ENCODE measurements around the gene PTPRR.

PTPRR gene

GRCh38 chr12:70670948-70671347 lies 249.6 kb downstream of the PTPRR start:
- DNase-seq: no peak

- no peak for DNase-seq
Observed at GRCh38 chr12:70667253-70667652, 253.3 kb downstream of the PTPRR start.

GRCh38 chr12:70666364-70666763 lies 254.2 kb downstream of the PTPRR start:
- DNase-seq: no peak

DNA sequence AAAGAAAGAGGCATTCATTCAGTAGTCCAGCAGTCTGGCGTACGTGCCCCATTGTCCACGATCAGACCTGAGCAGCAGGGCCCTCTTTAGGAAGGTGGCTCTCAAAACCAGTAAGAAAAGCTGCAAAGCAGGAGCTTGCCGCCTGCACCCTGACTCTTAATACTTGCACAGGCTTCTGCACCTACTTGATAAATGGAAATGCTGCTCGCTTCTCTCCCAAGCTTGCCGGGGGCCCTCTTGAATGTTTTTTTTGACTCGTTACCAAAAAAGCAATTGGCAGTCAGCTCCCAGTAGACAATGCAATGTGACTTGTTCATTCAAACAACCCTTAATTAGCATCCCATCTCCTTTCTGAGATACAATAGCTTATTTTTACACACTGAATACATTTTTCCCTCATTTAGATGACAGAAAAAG lies 256.1 kb downstream of the PTPRR start:
- DNase-seq: no peak

DNA sequence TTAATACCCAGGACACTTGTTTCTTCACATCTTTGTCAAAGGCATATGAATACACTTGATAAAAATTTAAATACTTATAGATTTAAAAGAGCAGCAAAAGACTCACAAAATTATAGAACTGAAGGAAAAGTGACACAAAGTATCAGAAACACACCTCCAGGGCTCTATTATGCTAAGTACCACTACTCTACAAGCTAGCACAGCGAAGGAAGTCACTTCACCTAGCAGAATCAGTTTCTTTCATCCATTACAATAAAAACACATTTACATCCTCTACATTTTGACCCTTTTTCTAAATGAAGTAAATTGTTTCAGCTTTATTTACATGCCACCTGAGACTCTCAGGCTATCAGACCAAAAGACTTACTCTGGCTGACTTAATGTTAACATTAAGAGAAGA lies 256.7 kb downstream of the PTPRR start:
- DNase-seq: no peak

GRCh38 chr12:70661466-70662161 lies 258.9 kb downstream of the PTPRR start:
- DNase-seq: no peak

DNA sequence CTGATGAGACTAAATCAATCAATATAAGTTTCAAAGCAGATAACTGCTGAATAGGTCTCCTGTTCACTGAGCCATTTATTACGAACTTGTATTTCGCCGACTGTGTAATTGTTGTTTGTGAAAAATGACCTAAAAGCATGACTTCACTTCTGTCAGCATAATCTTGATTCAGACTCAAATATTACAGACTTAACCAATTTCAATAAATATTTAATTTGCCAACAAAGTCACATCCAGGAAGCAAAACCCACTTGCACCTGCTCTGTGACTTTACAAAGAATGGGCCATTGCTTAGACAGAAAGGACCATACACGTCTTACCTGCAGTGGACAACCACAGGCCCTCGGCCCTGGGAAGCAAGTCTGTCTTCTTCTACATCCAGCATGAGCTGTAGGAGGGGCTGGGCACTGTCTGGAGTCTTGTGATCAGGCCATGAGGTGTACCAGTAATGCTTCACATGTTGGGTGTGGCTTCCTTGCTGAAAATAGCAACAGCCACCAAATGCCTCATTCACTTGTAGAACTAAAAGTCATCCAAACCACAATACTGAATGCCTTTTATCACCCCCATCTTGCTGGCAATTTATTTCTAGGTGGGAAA lies 259.8 kb downstream of the PTPRR start:
- DNase-seq: no peak

DNA sequence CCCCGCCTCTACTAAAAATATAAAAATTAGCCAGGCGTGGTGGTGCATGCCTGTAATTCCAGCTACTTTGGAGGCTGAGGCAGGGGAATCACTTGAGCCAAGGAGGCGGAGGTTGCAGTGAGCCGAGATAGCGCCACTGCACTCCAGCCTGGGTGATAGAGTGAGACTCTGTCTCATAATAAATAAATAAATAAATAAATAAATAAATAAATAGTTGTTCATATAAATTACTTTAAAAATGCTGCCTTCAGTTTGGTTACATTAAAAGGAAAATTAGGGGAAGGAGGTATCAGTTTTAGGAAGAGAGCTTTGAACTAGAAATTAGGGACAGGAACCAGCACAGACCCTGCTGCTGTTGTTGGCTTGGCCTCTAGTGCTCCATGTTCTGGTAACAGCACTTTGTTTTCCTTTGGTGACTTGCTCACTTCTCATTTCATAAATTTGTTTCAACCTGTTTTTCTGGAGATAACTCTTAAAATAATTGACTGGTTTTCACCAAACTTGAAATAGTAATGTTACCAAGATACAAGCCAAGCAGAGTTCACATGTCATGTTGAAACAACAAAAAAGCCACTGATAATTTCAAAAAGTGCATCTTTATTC lies 260.4 kb downstream of the PTPRR start:
- DNase-seq: no peak

DNA sequence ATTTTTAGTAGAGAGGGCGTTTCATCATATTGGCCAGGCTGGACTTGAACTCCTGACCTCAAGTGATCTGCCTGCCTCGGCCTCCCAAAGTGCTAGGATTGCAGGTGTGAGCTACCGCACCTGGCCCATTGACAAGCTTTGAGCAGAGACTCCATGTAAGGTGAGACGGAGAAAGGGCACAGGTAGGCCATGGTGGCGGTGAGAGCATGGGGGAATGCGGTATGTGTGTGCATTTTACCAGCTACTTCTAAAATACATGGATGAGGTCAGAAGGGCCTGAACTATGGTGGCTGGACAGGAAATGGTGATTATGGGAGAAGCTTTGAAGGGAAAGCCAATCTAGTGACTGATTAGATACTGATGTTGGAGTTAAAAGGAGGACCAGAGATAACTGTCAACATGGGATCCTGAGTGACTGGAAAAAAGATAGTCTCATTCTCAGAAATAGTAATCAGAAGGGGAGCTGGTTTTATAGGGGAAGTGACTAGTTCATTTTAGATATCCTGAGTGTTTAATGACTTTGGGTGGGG lies 261.4 kb downstream of the PTPRR start:
- no peak for DNase-seq

DNA sequence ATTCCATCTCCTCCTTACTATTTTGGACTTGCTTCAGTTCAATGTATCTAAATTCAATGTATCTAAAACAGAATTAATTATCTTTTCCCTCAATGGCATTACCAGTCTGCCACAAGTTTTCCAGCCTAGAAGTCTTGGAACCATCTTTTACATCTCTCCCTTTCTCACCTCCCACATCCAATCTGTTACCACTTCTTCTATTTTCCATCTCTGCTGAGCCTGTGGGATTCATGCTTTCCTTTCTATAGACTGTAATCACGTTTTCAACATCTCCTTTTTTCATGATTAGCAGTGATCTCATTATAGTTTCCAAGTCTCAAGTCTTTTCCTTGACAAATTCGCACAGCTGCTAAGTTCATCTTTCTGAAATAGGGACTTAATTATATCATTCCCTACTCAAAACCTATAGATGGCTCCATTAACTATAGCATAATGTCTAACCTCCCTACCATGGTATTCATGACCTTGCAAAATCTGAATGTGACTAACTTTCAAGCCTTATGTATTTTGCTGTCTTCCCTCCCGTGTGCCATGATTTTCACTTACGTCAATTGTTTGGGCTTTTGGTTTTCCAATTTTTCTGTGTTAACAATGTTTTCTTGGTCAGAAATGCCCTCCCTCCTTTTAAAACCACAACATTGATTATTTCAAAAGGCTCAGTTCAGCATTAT lies 262.8 kb downstream of the PTPRR start:
- DNase-seq: no peak

GRCh38 chr12:70652451-70652850 lies 268.1 kb downstream of the PTPRR start:
- no peak for DNase-seq

- no peak for DNase-seq
Observed at GRCh38 chr12:70648831-70649230, 271.7 kb downstream of the PTPRR start.

DNA sequence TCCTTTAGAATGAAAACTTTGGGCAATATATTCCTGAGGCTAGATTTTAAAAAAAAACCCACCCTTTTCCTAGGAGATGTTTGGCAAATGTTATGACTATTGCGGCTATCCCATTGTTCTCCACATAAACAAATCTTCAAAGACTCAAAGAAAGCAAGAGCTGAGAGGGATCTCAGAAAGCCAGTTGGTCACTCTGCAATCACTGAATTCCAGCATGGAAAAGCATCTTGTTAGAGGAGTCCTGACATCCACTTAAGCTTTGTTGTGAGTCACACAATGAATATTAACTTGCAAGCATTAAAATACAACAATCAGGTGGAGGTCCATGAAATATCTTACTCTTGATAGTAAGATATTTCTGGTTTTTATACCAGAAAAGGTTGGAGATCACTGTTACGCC lies 272.3 kb downstream of the PTPRR start:
- DNase-seq: no peak

- no peak for DNase-seq
Observed at GRCh38 chr12:70646850-70647249, 273.7 kb downstream of the PTPRR start.

GRCh38 chr12:70645494-70646317 lies 274.8 kb downstream of the PTPRR start:
- DNase-seq: no peak

DNA sequence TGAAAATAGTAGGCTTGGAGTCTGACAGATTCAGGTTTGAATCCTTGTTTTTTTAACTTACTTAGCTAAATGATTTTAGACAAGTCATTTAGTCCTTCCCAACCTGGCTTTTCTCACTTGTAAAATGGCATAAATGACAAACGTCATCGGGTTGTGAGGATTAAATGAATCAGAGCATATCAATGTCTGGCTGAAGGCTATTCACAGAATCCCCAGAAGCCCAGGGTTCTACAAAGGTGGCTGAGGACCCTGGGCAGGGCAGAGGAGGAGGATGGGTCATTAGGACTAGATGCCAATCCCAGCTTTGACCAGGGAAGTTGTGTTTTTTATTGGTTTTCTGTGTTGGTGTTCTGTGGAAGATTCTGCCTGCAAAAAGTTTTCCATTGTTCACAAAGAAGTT lies 275.7 kb downstream of the PTPRR start:
- no peak for DNase-seq

DNA sequence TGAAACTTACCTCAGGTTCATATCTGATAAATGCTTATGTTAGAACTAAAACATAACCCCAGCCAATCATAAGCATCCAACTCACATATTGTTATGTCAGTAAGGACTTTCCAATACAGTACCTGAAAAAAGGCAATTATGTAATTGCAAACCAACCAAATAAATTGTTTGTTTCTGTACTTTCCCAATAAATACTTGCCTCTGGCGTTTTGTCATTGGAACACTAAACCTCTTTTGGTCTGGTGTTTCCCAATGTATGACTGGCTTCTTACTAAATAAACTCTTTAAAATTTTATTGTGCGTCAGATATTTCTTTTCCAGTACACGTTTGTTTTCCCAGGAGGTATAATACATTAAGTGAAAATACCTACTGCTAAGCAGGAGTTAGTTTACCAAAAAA lies 276.6 kb downstream of the PTPRR start:
- DNase-seq: no peak

DNA sequence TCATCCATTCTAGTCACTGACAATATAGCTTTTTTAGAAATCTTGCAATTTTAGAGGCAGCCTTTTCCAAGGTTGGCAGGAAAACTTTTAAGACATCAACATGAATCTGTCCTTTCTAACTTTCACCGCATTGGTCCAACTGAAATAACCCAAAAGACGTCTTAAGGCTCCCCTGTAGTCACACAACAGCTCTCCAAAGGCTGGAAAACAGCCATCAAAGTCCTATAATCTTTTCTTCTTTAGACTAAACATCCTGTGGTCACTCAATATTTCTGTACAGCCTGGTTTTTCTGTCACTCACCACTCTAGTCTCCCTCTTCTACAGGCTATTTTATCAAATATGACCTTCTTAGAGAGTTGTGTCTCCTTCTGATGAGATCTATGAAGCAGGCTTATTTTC lies 278.8 kb downstream of the PTPRR start:
- no peak for DNase-seq

GRCh38 chr12:70640901-70641300 lies 279.6 kb downstream of the PTPRR start:
- no peak for DNase-seq

- DNase-seq: no peak
Observed at GRCh38 chr12:70639535-70639934, 281.0 kb downstream of the PTPRR start.

- no peak for DNase-seq
Observed at GRCh38 chr12:70638639-70639360, 281.7 kb downstream of the PTPRR start.
